BE2C (cell line): ENCODE measurements around the gene EPHA2.
A peak's percentile ranks its signal among the peaks of the same experiment; 100 is the strongest.

Experiments used
- DNase-seq: peaks from one replicate; pipeline ENCODE4 v3.0.0-alpha.2; 2020
- H3K27me3 ChIP-seq: fragments of 250-450 bp; sonication (Bioruptor Pico); 2 replicates; pipeline ENCODE4 v1.5.1; 2020; ENCODE audit warnings: mild to moderate bottlenecking
- H3K36me3 ChIP-seq: fragments of 250-450 bp; sonication (Bioruptor Pico); 2 replicates; pipeline ENCODE4 v1.5.1; 2020; ENCODE audit warnings: mild to moderate bottlenecking
- H3K4me1 ChIP-seq: fragments of 250-450 bp; sonication (Bioruptor Pico); 2 replicates; pipeline ENCODE4 v1.5.1; 2020
- H3K4me3 ChIP-seq: 2 replicates; pipeline ENCODE4 v1.5.1; 2011; ENCODE audit warnings: low read depth, low read length
- H3K9me3 ChIP-seq: fragments of 250-450 bp; sonication (Bioruptor Pico); 2 replicates; pipeline ENCODE4 v1.5.1; 2020
- CTCF ChIP-seq: IDR thresholded peaks from 2 replicates; pipeline ENCODE4 v1.5.1; 2012; ENCODE audit warnings: mild to moderate bottlenecking, low read depth, low read length

EPHA2 gene

DNA sequence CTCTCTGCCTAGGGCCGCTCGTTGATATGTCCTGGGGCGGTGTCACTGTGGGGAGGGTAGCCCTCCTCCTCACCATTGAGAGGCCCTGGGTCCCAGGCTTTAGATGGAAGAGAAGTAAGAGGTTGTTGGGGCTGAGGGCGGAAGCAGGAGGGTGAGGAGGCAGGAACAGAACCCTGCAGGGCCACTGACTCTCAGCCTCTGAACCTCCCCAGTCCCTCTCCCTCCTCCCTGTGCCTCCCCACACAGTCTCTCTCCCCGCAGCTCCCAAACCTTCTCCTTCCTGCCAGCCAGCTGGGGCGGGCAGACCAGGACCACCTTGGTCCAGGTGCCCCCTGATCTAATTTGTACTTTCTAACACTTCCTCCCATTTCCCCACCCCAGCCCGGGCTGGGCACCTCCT is 68.1 kb downstream of the EPHA2 start:
- TF ChIP-seq CTCF = no peak

GRCh38 chr1:16085522-16085921 is 70.3 kb downstream of the EPHA2 start:
- no peak for TF ChIP-seq CTCF
- Histone ChIP-seq H3K4me1 (no peaks in the 10 kb centered on the region), H3K36me3 (no peaks in the 10 kb centered on the region), H3K4me3 (no peak overlapping the region), H3K9me3 (no peaks in the 10 kb centered on the region), H3K27me3 (no peaks in the 10 kb centered on the region)
- no peak for DNase-seq

More for the DNA sequence above, 68.1 kb downstream of the EPHA2 start:
- no peak for DNase-seq
- no peaks in the 10 kb centered on the region for H3K36me3 ChIP-seq
- no peaks in the 10 kb centered on the region for H3K27me3 ChIP-seq
- no peaks in the 10 kb centered on the region for H3K4me1 ChIP-seq
- H3K4me3 ChIP-seq = no peak overlapping the region
- H3K9me3 ChIP-seq = no peaks in the 10 kb centered on the region

DNA sequence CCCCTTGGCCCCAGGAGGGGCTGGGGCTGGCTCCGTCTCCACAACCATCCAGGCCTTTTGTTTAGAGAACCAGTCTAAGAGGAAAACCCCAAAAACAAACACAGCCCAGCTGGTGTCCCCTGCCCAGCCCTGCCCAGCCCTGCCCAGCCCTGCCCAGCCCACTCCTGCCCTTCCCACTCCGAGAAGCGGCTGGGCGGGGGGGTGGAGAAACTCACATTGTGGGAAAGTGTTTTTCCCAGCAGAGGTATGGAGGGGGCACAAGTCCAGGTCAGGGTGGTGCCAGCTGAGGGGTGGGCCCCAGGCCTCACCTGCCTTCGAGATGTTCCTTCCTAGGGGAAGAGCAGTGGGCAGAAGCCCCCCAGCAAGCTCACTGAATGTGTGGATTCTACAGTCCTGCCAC is 72.4 kb downstream of the EPHA2 start:
- Histone ChIP-seq H3K4me3 (no peak overlapping the region), H3K36me3 (no peaks in the 10 kb centered on the region), H3K27me3 (no peaks in the 10 kb centered on the region), H3K9me3 (no peaks in the 10 kb centered on the region), H3K4me1 (peaks cover 5% of the 10 kb centered on the region)
- TF ChIP-seq CTCF = no peak
- no peak for DNase-seq

DNA sequence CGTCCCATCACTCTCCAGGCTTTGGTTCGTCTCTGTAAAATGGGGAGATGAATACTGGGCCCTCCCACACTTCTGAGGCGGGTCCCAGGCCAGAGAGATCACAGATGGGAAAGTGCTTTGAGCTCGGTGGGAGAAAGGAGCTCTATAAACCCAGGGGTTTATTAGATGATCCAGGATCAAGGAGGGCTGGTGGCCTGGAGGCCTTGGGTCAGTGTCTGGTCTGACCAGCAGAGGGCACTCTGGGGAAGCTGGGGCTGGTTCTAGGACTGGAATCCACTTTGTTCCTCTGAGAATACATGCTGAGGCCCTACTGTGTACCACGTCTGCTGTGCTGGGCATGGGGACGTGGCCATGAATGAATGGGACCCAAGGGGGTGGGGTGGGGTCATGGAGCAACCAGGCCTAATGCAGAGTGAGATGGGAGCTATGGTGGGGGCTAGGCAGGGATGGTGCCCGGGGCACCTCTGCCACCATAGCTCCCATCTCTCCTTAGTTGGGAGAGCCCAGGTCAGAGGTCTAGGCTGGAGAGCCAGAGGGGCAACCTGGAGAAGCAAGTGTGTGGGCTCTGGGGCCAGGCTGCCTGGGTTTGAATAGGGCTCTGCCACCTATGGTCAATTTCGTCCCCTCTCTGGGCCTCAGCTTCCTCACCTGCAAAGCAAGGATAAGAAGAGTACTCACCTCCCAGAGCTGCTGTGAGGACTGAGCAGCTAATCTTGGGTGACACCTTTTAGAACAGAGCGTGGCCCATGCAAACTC is 73.4 kb downstream of the EPHA2 start:
- Histone ChIP-seq H3K4me1 (peaks cover 11% of the 10 kb centered on the region), H3K4me3 (no peak overlapping the region), H3K9me3 (no peaks in the 10 kb centered on the region), H3K36me3 (no peaks in the 10 kb centered on the region), H3K27me3 (no peaks in the 10 kb centered on the region)
- DNase-seq = peak; percentile 67
- peak; percentile 79 for TF ChIP-seq CTCF

DNA sequence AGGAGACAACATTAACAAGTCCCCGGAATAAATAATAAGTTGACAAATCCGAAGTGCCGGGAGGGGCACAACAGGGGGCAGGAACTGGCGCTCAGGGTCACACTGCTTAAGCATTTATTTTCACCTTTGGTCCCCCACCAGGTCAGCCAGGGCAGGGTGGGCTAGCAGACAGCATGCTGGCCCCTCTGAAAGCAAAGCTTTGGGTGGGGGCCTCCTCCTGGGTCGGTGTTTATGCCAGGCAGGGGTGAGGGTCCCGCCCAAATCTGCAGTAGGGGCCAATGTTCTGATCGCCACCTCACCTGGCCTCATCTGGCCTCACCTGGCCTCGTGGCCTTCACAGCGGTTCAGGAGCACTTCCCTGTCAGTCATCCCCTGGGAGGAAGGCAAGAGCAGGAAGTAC is 74.2 kb downstream of the EPHA2 start:
- Histone ChIP-seq H3K9me3 (no peaks in the 10 kb centered on the region), H3K36me3 (no peaks in the 10 kb centered on the region), H3K4me3 (no peak overlapping the region), H3K27me3 (no peaks in the 10 kb centered on the region), H3K4me1 (peaks cover 16% of the 10 kb centered on the region)
- TF ChIP-seq CTCF = no peak
- no peak for DNase-seq

DNA sequence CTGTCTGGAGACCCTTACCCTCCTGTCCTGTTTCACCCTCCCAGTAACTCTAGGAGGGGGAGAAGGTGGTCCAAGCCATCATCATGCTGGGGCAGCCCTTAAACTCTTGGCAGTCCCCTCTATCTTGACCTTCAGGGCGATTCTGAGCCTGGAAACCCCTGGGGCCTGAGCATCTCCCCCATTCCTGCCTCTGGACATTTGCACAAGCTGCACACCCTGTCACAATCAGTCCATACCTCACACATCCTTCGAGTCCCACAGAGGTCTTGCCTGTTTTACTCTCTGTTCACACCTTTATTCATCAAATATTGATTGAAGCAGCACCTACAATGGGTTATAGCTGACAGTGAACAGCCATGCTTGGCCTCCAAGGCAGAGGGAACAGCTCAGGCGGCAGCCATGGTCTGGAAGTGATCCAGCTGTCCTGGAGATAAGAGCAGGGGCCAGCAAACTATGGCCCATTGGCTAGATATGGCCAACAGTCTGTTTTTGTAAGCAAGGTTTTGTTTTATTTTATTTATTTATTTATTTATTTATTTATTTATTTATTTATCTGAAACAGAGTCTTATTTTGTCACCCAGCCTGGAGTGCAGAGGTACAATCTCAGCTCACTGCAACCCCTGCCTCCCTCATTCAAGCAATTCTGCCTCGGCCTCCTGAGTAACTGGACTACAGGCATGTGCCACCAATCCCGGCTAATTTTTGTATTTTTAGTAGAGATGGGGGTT is 75.3 kb downstream of the EPHA2 start:
- no peak for DNase-seq
- no peaks in the 10 kb centered on the region for H3K36me3 ChIP-seq
- H3K4me3 ChIP-seq = no peak overlapping the region
- no peak for TF ChIP-seq CTCF
- H3K9me3 ChIP-seq = no peaks in the 10 kb centered on the region
- no peaks in the 10 kb centered on the region for H3K27me3 ChIP-seq
- H3K4me1 ChIP-seq = peaks cover 19% of the 10 kb centered on the region
